ENCODE results near the gene GLB1L3.
"Not testable (repeated sequence)": the region's sequence is repeated elsewhere in the genome, so short reads cannot be mapped to it uniquely, and the experiment has no call there.

Gene GLB1L3

GRCh38 chr11:134317103-134317502, 40.9 kb downstream of the GLB1L3 start:
- no peak for DNase-seq

DNA sequence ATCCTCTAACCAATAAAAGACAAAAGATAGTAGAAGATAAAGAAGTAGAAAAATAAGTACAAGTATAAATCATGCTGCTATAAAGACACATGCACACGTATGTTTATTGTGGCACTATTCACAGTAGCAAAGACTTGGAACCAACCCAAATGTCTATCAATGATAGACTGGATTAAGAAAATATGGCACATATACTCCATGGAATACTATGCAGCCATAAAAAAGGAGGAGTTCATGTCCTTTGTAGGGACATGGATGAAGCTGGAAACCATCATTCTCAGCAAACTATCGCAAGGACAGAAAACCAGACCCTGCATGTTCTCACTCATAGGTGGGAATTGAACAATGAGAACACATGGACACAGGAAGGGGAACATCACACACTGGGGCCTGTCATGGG, 45.2 kb downstream of the GLB1L3 start:
- DNase-seq, result not testable (repeated sequence)

- DNase-seq, result no peak
Measured at GRCh38 chr11:134322553-134322952, 46.4 kb downstream of the GLB1L3 start.

DNA sequence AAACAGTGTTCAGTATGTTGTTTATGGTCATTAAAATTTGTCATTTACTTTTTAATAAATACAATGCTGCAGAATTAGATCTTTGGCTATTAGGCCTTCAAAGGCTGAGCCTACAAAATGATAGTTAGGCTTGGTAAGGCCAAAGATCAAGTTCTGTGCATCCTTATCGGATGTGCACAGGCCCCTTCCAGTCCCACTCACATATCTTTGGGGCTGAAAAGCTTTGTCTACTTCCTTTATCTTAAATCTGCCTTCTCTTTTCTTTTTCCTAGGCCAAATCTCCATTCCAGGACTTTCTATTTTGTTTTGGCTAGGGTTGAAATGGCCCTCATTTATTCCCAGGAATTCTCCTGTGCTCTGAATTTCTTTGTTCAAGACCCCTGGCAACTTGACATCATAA, 52.3 kb downstream of the GLB1L3 start:
- no peak for DNase-seq

- DNase-seq, result no peak
Measured at GRCh38 chr11:134330611-134331353, 54.6 kb downstream of the GLB1L3 start.

DNA sequence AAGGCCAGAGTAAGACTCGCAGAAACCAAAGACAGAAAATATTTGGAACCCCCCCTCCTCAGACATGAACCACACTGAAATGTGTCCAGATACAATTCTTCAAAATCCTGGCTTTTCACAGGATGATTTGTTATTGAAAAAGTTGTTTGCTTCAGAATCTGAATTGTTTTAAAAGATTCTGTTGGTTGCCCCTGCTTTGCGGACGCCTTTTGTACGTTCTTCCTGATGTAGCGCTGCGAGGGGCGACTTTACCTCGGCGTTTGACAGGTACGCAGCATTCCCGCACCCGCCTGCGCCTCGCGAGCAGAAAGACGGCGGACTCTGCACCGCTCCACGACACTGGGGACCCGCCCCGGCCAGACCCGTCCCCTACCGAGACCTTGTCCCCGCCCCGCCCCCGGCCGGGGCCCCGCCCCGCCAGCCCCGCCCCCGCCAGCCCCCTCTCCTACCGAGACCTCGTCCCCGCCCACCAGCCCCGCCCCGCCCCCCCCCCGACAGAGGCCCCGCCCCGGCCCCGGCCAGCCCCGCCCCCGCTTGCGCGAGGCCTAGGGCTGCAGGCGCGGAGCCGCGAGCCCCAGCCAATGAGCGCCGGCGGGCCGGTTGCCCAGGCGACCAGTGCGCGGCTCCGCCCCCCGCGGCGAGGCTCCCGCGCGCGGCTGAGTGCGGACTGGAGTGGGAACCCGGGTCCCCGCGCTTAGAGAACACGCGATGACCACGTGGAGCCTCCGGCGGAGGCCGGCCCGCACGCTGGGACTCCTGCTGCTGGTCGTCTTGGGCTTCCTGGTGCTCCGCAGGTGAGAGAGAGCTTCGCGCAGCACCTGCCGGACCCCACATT, 55.4 kb downstream of the GLB1L3 start, which contains the start of gene GLB1L2:
Gene GLB1L2, plus strand, starts transcription at position 635 of the 835 bp plus-strand sequence. Its CDS starts 74 bp downstream, at position 709.
- no peak for DNase-seq

- no peak for DNase-seq
Measured at GRCh38 chr11:134332189-134332631, 56.0 kb downstream of the GLB1L3 start.

DNA sequence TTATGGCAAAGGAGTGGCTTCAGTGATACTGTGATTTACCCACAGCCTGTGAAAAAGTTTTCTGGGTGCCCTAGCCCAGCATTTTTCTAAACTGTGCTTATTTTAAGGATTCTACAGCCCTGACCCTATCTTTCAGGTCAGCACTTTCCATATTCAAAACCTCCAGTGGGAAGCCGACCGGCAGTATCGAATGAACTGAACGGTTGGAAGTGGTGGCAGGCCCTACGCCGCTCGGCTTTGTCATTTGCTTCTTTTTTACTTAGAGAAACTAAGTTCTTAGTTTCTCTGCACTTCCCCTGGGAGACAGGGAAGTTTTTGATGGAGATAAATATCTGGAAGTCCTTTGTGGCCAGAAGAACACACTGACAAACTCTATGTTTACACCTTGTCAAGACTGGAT, 56.6 kb downstream of the GLB1L3 start:
- DNase-seq, result no peak

DNA sequence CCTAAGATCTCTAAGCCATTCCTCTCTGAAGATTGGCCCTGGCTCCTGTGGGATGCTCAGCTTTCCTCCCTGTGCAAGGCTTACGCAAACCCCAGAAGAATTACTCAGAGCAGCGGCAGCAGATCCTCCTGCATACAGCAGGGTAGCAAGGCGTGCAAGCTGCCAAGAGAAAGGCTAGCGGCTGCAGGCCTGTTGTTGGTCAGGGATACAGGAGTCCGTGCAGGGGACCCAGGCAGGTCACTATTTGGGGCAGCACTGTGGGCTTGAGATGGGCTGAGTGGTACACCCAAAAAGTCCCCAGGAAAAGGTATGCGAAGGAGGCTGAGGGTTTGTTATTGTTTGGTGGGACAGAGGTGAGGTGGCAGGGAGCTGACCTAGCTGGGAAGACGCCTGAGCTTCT, 57.1 kb downstream of the GLB1L3 start:
- DNase-seq, result no peak

- no peak for DNase-seq
Measured at GRCh38 chr11:134333946-134334345, 57.8 kb downstream of the GLB1L3 start.

DNA sequence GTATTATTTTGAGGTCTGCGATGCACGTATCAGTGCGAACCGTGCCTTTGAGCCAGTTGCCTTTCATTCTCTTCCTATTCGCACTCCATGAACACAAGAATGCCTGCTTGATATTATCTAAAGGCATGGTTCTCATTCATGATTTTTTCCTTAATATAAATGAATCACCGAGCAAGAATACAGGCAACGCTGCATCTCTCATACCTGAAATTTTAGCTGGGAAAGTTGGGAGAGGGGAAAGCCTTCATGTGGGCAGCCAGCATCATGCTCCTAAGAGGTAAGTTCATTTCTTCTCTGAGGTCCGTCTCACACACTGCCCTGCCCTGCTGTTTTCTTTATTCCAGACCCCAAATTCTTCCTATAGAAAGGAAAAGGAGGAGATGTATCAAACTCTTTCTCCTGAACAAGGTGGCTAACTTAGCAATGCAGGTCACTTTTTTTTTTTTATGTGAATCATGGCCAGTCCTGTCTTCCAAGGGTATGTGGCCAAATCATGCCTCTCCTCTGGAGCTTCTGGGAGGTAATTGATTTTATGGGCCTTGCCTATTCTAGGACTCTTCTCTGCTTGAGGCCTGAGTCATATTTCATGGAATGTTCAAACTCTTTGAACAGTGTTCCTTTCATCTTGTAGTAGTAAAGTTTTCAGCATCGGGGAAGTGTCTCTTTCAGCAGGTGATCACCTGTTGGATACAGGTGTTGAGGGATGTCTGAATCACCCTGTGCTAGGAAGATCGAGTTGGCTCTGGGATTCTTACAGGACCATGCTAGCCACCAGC, 58.8 kb downstream of the GLB1L3 start:
- DNase-seq, result no peak

- no peak for DNase-seq
Measured at GRCh38 chr11:134337051-134337450, 60.9 kb downstream of the GLB1L3 start.

DNA sequence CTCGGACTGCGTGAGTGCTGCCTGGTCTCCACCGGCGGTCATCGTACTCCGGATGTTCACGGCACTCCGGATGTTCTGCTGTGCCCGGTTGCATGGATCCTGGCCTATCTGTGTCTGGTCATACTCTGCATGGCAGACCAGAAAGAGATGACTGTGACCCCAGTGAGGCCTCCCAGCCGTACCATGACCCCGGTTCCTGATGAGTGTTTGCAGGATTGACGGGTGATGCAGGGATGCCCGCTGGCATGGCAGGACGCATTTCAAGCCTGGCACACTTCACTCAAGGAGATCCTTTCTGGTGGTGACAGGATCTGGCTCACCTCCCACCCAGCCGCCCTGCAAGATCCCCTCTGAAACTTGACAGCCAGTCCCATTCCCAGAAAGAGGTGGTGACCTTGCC, 61.9 kb downstream of the GLB1L3 start:
- DNase-seq, result no peak

DNA sequence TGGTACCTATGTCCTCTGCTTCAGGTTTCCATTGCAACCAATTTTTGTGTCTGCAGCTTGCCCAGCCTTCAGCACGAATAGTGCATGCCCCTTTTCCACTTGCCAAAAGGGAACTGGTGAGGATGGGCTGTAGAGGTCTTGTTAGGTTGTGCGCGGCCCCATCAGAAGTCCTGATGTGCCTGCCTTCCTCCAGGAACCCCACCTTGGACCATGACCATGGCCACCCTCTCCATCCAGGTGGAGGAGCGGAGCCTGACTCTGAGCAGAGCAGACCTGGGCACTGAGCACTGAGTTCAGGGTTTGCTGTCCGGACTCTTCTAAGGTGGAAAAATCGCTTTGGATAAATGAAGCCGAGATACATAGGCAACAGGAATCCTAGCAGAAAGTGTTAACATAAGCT, 62.5 kb downstream of the GLB1L3 start:
- no peak for DNase-seq

GRCh38 chr11:134339756-134340155, 63.6 kb downstream of the GLB1L3 start:
- no peak for DNase-seq

DNA sequence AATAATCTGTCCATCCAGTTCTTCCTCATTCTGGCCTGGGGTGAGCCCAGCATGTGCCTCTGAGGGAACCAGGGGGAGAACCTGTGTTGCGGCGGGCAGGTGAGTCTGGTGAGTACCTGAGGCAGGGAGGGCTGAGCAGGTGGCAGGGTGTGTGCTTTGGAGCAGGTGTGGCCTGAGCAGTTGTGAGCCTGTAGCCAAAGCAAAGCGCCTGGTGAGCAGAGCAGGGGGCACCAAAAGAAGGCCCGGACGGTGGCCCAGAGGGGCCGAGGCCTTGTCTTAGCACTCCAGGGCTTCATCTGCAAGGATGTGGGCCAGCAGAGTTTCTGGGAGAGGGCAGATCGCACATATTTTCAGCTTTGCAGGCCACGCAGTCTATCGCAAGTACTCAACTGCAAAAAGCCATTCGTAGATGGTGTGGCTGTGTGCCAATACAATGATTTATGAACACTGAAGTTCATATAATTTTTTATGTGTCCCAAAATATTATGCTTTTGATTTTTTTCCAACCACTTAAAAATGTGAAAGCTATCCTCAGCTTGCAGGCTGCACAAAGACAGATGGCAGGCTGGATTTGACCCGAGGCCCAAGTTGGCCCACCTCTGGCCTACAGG, 64.3 kb downstream of the GLB1L3 start:
- DNase-seq, result no peak

GRCh38 chr11:134341805-134342571, 65.8 kb downstream of the GLB1L3 start:
- DNase-seq, result no peak

DNA sequence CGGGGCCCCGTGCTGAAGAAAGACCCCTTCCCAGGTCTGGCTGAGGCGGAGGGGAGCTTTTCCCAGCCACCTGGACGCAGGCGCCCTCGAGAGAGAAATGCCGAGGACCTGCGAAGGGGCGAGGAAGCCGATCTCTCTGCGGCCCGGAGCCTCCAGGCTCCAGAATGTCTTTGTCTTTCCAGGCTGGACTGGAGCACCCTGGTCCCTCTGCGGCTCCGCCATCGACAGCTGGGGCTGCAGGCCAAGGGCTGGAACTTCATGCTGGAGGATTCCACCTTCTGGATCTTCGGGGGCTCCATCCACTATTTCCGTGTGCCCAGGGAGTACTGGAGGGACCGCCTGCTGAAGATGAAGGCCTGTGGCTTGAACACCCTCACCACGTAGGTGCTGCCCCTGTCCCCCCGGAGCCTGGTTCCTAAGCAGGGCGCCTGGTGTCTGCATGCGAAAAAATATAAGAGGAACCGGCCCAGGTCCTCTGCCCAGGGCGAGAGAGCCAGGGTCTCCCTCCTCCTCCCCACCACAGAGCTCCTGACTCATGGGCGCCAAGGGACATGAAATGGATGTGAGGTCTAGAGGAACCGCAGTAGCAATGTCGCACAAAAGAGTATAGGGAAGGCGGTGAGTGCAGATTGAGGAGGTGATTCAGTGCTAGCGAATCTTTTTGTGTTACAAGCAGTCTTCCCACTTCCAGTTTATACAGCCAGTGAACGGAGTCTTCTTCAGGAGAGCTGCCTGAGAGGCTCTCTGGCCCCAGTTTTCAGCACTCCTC, 66.6 kb downstream of the GLB1L3 start:
- DNase-seq, result no peak

GRCh38 chr11:134343646-134344045, 67.5 kb downstream of the GLB1L3 start:
- DNase-seq, result no peak

DNA sequence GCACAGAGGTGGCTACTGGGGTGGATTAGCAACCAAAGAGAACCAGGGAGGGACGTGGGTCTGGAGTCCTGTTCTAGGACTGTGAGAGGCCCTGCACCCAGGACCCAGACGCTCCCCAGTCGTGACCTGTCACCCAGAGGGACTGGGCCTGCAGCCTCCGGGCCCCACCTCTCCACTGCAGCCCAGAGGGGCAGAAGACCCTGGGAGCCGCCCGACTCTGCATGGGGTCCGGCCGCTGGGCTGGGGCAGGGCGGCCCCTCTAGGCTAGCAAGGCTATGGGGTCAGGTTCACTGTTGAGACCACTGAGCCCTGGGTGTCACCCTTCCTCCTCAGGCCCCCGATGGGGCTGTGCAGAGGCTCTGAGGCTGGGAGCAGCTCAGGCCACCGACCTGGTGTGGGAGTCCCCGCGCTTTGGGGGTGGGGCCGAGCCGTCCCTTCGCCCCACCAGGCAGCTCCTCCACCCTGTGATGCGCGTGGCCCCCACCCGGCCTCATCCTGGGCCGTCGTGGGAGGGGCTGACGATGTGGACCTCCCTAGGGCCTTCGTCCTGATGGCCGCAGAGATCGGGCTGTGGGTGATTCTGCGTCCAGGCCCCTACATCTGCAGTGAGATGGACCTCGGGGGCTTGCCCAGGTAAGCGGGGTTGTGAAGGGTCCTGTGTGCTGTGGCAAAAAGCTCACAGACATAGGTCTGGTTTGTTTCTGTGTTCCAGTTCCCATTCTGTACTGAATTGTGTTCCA, 68.5 kb downstream of the GLB1L3 start:
- not testable (repeated sequence) for DNase-seq

DNA sequence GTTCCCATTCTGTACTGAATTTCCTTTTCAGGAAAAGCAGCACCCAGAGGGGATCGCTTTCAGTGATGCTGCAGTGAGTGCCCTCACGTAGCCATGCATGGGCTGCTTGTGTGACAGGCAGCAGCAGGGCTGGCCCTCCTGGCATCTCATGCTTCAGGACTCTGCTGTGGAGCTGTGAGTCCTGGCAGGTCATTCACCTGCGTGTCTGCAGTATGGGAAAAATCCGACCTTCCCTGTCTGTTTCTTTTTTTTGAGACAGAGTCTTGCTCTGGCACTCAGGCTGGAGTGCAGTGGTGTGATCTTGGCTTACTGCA, 69.0 kb downstream of the GLB1L3 start:
- DNase-seq, result no peak
